GM19193 (cell line): ENCODE results near the gene GARIN5A.
A peak's percentile ranks its signal among the peaks of the same experiment; 100 is the strongest.

Source experiments
- POLR2A ChIP-seq: IDR thresholded peaks from 4 replicates; pipeline ENCODE4 v1.6.1; 2011; ENCODE audit not compliant: insufficient read depth, insufficient read length; ENCODE audit errors: extremely low read depth

GARIN5A gene

DNA sequence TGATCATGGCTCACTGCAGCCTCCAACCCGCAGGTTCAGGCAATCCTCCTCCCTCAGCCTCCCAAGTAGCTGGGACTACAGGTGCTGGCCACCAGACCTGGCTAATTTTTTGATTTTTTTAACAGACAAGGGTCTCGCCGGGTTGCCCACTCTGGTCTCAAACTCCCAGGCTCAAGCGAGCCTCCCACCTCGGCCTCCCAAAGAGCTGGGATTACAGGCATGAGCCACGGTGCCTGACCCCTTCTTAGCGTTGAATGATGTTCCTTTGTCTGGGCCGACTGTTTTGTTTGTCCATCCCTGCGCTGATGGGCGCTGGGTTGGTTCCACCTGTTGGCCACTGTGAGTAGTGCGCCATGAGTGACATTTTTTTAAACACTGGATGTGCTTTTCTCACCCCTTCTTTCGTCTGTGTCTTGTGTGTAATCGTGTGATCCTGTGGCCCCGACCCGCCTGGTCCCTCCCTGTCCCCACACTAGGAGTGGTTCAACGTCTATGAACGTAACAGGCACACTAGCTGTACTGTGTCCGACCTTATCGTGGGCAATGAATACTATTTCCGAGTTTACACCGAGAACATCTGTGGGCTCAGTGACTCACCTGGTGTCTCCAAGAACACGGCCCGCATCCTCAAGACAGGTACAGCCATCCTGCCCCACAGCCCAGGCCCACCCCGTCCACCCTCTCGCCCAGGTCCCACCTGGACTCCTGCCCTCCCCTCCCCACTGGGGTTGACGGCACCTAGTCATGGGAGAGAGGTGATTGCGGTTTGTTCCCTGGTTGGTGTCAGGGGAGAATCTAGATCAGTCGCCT, 15.4 kb downstream of the GARIN5A start:
- no peak for TF ChIP-seq POLR2A

DNA sequence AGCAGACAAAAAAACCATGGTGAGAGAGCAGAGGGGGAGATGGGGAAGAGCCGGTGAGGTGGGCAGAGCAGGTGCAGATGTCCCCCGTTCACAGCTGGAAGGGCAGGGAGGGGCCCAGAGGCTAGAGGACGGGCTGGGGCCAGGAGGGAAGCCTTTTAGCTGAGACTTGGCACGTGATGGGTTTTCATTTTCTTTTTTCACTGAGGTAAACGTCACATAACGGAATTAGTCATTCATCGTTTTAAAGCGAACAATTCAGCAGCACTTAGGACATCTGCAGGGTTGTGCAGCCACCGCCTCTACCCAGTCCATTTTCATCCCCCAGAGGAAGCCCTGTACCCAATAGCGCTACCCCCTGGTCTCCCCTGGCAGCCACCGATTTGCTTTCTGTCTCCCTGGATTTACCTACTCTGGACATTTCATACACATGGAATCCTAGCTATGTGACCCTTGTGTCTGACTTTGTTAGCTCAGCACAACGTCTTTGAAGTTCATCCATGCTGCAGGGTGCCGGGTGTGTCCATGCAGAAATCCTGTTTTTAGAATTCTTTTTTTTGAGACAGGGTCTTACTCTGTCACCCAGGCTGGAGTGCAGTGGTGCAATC, 16.4 kb downstream of the GARIN5A start:
- TF ChIP-seq POLR2A = peak; percentile 56

- TF ChIP-seq POLR2A = no peak
Measured at GRCh38 chr19:50459638-50460037, 17.0 kb downstream of the GARIN5A start.

- TF ChIP-seq POLR2A = no peak
Measured at GRCh38 chr19:50459067-50459456, 17.6 kb downstream of the GARIN5A start.

- TF ChIP-seq POLR2A = no peak
Measured at GRCh38 chr19:50458396-50459066, 18.1 kb downstream of the GARIN5A start.

GRCh38 chr19:50457300-50457699, 19.3 kb downstream of the GARIN5A start:
- no peak for TF ChIP-seq POLR2A

GRCh38 chr19:50455992-50456391, 20.7 kb downstream of the GARIN5A start:
- TF ChIP-seq POLR2A = no peak

- TF ChIP-seq POLR2A = no peak
Measured at GRCh38 chr19:50453243-50453642, 23.4 kb downstream of the GARIN5A start.

DNA sequence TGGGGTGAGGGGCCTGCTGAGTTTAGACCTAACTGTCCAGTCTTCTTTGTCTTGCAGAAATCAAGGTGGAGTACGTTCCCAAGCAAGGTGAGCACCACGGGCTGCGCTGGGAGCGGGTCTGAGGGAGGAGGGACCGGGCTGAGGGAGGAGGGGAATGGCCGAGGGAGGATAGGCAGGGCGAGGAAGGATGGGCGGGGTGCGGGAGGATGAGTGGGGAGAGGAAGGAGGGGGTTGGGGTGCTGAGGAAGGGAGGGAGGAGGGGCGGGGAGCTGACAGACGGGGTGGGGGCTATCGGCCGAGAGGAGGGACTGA, 25.5 kb downstream of the GARIN5A start:
- no peak for TF ChIP-seq POLR2A

- no peak for TF ChIP-seq POLR2A
Measured at GRCh38 chr19:50450369-50451222, 26.1 kb downstream of the GARIN5A start.

DNA sequence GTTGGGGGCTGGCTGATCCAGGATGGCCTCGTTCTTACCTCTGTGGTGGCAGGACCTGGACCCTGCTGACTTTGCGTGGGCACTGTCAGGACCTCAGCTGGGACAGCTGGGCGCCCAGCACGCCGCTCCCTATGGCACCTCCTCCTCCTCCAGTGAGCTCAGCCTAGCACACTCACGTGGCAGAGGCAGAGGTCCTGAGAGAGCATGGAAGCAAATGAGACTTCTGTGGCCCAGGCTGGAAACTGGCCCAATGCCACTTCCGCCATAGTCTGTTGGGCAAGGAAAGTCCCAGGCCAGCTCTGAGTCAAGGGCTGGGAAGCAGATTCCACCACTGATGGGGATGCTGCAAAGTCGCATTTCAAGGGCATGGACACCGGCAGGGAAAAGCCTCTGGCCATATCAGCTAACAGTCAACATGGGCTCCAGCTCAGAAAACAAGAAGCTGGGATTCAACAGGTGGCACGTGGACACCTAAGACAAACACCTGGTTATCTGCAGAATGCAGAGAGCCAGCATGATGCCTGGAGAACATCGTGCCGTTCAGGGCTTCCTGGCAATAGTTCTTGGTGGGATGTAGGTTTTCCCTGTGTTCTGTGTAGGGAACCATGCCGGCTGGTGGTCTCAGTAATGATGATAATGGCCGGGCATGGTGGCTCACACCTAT, 27.3 kb downstream of the GARIN5A start:
- TF ChIP-seq POLR2A = no peak

GRCh38 chr19:50447750-50448149, 28.9 kb downstream of the GARIN5A start:
- TF ChIP-seq POLR2A = no peak

GRCh38 chr19:50447053-50447452, 29.6 kb downstream of the GARIN5A start:
- no peak for TF ChIP-seq POLR2A

- no peak for TF ChIP-seq POLR2A
Measured at GRCh38 chr19:50444059-50444458, 32.6 kb downstream of the GARIN5A start.
